HG03039 (cell line): Measurements from ENCODE around the gene ATF7IP.

Experiments
- ATAC-seq: cut with Tn5 transposase; IDR thresholded peaks from one replicate; pipeline ENCODE4 v1.9.1; 2021; ENCODE audit warnings: mild to moderate bottlenecking, moderate library complexity; ENCODE audit not compliant: unreplicated experiment

ATF7IP gene

GRCh38 chr12:14410177-14410576 is 44.7 kb downstream of the ATF7IP start:
- no peak for ATAC-seq

DNA sequence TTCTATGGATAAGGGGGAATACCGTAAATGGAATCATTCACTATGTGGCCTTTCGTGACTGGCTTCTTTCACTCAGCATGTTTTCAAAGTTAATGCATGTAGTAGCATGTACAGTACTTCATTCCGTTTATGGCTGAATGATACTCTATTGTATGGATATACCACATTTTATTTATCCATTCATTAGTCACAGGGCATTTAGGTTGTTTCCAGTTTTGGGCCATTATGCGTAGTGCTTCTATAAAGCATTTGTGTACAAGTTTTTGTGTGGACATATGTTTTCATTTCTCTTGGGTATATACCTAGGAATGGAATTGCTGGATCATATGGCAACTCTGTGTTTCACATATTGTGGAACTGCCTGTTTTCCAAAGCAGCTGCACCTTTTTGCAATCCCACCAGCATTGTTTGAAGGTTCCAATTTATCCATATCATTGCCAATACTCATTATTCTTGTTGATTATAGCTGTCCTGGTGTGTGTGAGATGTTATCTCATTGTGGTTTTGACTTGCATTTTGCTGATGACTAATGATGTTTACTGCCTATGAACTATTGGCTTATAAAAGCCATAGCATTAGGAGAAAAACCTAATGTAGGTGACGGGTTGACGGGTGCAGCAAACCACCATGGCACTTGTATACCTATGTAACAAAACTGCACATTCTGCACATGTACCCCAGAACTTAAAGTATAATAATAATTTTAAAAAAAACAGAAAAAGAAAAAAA is 45.5 kb downstream of the ATF7IP start:
- no peak for ATAC-seq

DNA sequence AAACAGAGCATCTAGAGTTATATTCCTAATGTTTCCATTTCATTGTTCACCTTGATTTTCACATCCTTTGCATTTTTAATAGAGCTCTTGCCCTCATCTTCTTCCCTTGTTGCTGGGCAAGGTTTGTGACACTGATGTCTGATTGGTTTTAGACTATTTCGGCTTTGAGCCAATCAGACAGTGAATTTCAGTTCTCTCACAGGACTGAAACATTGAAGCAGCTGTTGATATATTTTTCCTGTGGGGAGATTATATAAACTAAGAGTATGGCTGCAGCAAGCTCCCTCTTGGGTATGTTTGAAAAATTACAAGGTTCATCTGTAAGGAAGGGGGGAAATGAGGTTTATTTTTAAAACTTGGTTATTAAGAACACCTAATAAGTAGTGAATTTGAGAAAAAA is 51.2 kb downstream of the ATF7IP start:
- ATAC-seq = no peak

- no peak for ATAC-seq
These were observed 52.2 kb downstream of the ATF7IP start for GRCh38 chr12:14417715-14418114.

DNA sequence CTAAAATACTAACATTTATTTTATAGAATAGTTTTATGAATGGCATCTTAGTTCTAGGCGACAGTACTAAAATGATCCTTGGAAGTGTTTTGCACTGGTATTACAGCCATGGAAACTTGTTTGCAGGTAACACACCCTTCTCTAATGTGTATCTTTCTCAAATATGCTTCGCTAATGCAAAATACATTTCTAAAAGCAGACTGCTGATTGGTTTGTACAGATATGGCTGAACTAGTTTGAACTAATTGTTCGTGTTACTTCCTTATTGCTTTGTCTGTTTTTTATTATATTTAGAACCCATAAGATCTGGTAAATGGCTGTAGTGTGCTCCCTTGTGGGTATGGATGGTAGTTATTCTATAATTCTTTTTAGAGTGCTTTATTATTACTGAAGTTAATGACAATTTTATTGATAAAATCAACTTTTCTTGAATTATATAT is 53.0 kb downstream of the ATF7IP start:
- ATAC-seq = no peak

- no peak for ATAC-seq
These were observed 57.2 kb downstream of the ATF7IP start for GRCh38 chr12:14422516-14423230.

DNA sequence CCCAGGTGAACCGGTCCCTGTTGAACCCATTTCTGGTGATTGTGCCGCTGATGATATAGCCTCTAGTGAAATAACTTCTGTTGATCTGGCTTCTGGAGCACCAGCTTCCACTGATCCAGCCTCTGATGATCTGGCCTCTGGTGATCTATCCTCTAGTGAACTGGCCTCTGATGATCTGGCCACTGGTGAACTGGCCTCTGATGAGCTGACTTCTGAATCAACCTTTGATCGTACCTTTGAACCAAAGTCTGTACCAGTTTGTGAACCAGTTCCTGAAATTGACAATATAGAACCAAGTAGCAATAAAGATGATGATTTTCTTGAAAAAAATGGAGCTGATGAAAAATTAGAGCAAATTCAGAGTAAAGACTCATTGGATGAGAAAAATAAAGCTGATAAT is 59.1 kb downstream of the ATF7IP start:
- no peak for ATAC-seq

- ATAC-seq = no peak
These were observed 61.3 kb downstream of the ATF7IP start for GRCh38 chr12:14426792-14427191.

- ATAC-seq = no peak
These were observed 62.4 kb downstream of the ATF7IP start for GRCh38 chr12:14427929-14428328.

DNA sequence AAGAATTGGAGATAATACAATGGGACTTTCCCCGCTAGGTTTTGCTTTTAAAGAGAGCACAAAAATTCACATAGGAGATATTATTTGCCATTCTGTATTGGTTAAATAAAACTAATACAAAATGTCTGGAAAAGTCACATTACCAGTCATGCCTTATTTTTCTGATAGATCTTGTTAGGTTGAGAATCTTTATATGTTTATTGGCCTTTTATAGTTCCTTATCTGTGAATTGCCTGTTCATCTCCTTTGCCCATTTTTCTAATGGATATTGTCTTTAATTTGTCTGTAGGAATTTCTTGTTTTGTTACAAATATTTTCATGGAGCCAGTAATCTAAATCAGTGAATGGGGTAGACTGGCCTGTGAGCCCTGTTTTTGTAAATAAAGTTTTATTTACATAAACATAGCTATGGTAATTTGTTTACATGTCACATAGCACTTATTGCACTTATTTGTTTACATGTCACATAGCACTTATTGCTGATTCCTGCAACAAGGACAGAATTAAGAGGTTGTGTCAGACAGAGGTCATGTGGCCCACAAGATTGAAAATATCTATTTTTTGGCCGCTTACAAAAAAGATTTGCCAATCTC is 65.0 kb downstream of the ATF7IP start:
- ATAC-seq = no peak

GRCh38 chr12:14431975-14432374 is 66.5 kb downstream of the ATF7IP start:
- no peak for ATAC-seq

DNA sequence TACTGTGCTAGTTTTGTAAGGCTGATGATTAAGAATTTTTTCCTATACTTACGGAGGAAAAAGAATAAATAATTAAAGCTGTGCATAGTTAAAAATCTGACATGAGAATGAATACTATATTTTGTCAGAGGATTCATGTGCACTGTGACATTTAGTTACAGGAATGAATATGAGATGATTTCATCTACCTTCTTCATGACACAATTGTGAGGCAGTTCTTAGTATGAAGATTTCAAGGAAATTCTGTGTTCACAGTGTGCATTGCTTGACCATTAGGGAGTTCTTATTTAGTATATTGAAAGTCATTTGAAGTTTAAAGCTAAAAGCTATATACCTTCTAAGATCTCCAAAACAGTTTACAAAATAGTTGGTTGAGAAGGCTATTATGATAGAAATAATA is 70.1 kb downstream of the ATF7IP start:
- ATAC-seq = no peak

DNA sequence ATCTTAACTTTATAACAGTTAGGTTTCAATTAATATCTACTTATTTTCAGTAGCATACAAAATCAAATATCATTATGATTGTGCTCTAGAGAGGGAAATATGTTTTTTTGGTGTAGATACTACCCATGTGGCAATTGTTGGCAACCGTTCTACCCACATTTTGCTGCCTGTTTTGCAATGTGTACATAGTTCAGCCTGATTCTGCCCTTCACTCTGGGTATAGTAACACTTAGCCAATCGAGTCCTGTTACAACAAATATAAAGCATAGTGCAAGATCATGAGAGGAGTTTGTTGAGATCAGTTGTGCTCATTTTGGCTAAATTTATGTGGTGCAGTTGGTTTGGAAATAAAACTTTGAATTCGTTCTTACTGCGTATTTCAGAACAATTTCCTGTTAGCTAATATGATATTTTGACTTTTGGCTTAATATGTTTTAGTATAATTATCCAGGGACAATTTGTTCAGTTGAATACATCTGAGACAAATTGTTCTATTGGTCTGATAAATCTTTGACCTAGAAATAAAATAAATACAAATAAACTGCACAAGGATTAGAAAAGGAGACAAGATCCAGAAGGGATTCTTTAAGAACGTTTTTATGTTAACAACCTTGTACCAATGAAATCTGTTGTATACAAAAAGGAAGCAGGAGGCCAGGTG is 76.9 kb downstream of the ATF7IP start:
- ATAC-seq = no peak

GRCh38 chr12:14443531-14443930 is 78.0 kb downstream of the ATF7IP start:
- ATAC-seq = no peak

- no peak for ATAC-seq
These were observed 85.0 kb downstream of the ATF7IP start for GRCh38 chr12:14450479-14450878.

DNA sequence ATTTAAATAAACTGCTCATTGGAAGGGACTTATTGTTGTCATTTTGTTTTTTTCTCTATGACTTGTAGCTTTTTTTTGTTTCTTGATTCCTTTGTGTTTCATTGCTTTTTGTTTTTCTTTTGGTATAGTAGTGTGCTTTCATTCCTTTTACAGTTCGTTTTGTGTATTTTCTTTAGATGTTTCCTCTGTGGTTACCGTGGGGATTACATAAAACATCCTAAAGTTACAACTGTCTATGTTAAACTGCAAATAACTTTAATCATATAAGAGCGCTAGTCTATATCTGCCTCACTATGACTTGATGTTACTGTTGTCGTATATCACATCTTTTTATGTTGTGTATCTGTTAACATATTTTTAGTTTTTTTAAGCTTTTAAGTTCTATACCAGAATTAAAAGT is 86.9 kb downstream of the ATF7IP start:
- ATAC-seq = no peak

- no peak for ATAC-seq
These were observed 87.4 kb downstream of the ATF7IP start for GRCh38 chr12:14452865-14453264.

DNA sequence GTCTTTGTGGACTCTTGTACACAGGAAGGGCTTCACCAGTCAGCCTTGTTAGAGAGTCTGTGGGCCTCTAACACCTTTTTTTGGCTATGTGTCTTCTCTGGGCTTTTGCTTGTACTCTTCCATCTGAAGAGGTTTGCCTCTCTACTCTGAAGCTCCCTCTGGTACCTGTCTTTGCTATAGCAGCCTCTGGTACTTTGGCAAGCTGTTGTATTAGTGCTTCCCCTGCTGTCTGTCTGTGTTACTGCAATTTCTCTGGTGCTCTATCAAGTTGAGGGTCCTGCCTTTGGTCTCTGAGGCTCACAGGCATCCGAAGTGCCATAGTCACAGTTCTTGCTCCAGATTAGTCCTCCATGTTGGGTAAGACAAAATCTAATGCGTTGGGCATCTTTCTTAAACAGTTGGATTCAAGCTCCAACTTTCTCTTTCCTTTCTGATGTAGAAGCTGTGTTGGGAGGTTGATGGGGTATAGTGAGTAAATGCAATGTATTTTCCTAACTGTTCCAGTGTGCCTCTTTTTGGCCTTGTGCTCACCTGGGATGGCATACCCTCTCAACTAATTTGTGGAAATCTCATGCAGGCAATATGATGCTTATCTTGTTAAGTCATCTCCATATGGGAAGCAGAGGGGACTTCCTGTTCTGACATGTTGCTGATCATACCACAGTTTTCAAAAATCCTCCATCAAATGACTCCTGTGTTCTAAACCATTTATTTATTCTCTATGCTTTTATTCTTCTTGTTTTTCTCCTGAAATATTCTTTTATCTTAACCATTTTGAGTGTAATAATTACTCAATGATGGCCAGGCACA is 88.8 kb downstream of the ATF7IP start:
- peak; percentile 56 for ATAC-seq

- ATAC-seq = no peak
These were observed 94.8 kb downstream of the ATF7IP start for GRCh38 chr12:14460212-14460841.

DNA sequence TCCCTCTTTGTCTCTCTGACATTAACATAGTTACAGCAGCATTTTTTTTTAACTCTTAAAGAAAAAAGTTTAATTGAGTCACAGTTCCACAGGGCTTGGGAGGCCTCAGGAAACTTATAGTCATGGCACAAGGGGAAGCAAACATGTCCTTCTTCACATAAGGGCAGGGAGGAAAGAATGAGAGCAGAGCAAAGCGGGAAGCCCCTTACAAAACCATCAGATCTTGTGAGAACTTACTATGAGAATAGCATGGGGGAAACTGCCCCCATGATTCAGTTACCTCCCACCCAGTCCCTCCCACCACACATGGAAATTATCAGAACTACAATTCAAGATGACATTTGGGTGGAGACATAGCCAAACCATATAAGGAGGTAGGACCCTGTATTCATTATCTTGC is 106.0 kb downstream of the ATF7IP start:
- ATAC-seq = no peak
